ENCODE data around the gene KIF6. TPM values are rescaled to one million over a fixed set of nuclear protein-coding genes. Genes with fewer than 3 reads are reported as not detected.

Gene KIF6
- polyA plus RNA-seq, 1 donor (not counting 4 experiments of a cell fraction or from before 2014, with no cell fraction given): 0.14 TPM

- DNase-seq (ENCODE audit: low read depth, low spot score): no peak
- Histone ChIP-seq H3K9ac (ENCODE audit: control insufficient read depth, extremely low read depth, insufficient read depth, low read length) (no peak overlapping the region), H3K36me3 (ENCODE audit: control insufficient read depth in 2 of 2, extremely low read depth in 1 of 2, insufficient read depth in 2 of 2, low read length in 2 of 2) (no peaks in the 10 kb centered on the region), H3K9me1 (ENCODE audit: control insufficient read depth, extremely low read depth, insufficient read depth, low read length) (no peaks in the 10 kb centered on the region), H3K4me3 (ENCODE audit: control insufficient read depth in 2 of 3, extremely low read depth in 1 of 3, insufficient read depth in 2 of 3, low read depth in 1 of 3, low read length in 3 of 3) (no peak overlapping the region), H4K20me1 (ENCODE audit: control insufficient read depth, extremely low read depth, insufficient read depth, low read length) (no peaks in the 10 kb centered on the region), H3K27ac (ENCODE audit: control insufficient read depth, insufficient read depth, low read length) (no peak overlapping the region), H3K79me2 (ENCODE audit: control insufficient read depth, insufficient read depth, low read length) (no peaks in the 10 kb centered on the region), H3K27me3 (ENCODE audit: control insufficient read depth, extremely low read depth, insufficient read depth, low read length) (no peaks in the 10 kb centered on the region), H2AFZ (ENCODE audit: control insufficient read depth, low read length) (no peak overlapping the region), H3K4me1 (ENCODE audit: control insufficient read depth, extremely low read depth, insufficient read depth, low read length) (peaks cover 4% of the 10 kb centered on the region), H3K4me2 (ENCODE audit: control insufficient read depth, extremely low read depth, insufficient read depth, low read depth, low read length) (no peak overlapping the region), H3K9me3 (ENCODE audit: control insufficient read depth, low read depth, low read length) (no peaks in the 10 kb centered on the region)
- dilution Hi-C loops (cut with MboI; ENCODE audit: extremely low pct_ligation_motif_present, low sequenced_read_pairs): no loop called here
- TF ChIP-seq EZH2 (IDR thresholded peaks at IDR 0.05; ENCODE audit: low read length) (no peak), CTCF (optimal IDR thresholded peaks at IDR 0.05 in 1 of 3, IDR thresholded peaks at IDR 0.05 in 1 of 3, conservative IDR thresholded peaks at IDR 0.05 in 1 of 3; ENCODE audit: extremely low read depth in 1 of 3, insufficient read depth in 2 of 3, low read length in 3 of 3) (no peak)
- FAIRE-seq: no peak
These were observed 313.7 kb downstream of the KIF6 start for GRCh38 chr6:39411465-39411864.

GRCh38 chr6:39411001-39411400 is 314.2 kb downstream of the KIF6 start:
- Histone ChIP-seq H3K4me1 (ENCODE audit: control insufficient read depth, extremely low read depth, insufficient read depth, low read length) (no peaks in the 10 kb centered on the region), H4K20me1 (ENCODE audit: control insufficient read depth, extremely low read depth, insufficient read depth, low read length) (no peaks in the 10 kb centered on the region), H3K36me3 (ENCODE audit: control insufficient read depth in 2 of 2, extremely low read depth in 1 of 2, insufficient read depth in 2 of 2, low read length in 2 of 2) (no peaks in the 10 kb centered on the region), H3K27me3 (ENCODE audit: control insufficient read depth, extremely low read depth, insufficient read depth, low read length) (no peaks in the 10 kb centered on the region), H2AFZ (ENCODE audit: control insufficient read depth, low read length) (no peak overlapping the region), H3K9ac (ENCODE audit: control insufficient read depth, extremely low read depth, insufficient read depth, low read length) (no peak overlapping the region), H3K4me3 (ENCODE audit: control insufficient read depth in 2 of 3, extremely low read depth in 1 of 3, insufficient read depth in 2 of 3, low read depth in 1 of 3, low read length in 3 of 3) (no peak overlapping the region), H3K4me2 (ENCODE audit: control insufficient read depth, extremely low read depth, insufficient read depth, low read depth, low read length) (no peak overlapping the region), H3K79me2 (ENCODE audit: control insufficient read depth, insufficient read depth, low read length) (no peaks in the 10 kb centered on the region), H3K27ac (ENCODE audit: control insufficient read depth, insufficient read depth, low read length) (no peak overlapping the region), H3K9me3 (ENCODE audit: control insufficient read depth, low read depth, low read length) (no peaks in the 10 kb centered on the region), H3K9me1 (ENCODE audit: control insufficient read depth, extremely low read depth, insufficient read depth, low read length) (no peaks in the 10 kb centered on the region)
- dilution Hi-C loops (cut with MboI; ENCODE audit: extremely low pct_ligation_motif_present, low sequenced_read_pairs): no loop called here
- TF ChIP-seq CTCF (optimal IDR thresholded peaks at IDR 0.05 in 1 of 3, IDR thresholded peaks at IDR 0.05 in 1 of 3, conservative IDR thresholded peaks at IDR 0.05 in 1 of 3; ENCODE audit: extremely low read depth in 1 of 3, insufficient read depth in 2 of 3, low read length in 3 of 3) (no peak), EZH2 (IDR thresholded peaks at IDR 0.05; ENCODE audit: low read length) (no peak)
- DNase-seq (ENCODE audit: low read depth, low spot score) (no peak), FAIRE-seq (no peak)
